Neural crest cell (in vitro differentiated cells): ENCODE results near the gene CD164. TPM values are rescaled to one million over a fixed set of nuclear protein-coding genes. Genes with fewer than 3 reads are reported as not detected.

Source experiments
- DNase-seq: peaks from one replicate; pipeline ENCODE4 v3.0.0; 2021; ENCODE audit warnings: low read depth, mixed read lengths, low spot score
- H3K27ac Mint-ChIP-seq: one replicate; pipeline ENCODE4 v1.8.0; 2021; ENCODE audit warnings: mild to moderate bottlenecking, mixed read lengths; ENCODE audit not compliant: unreplicated experiment
- H3K27me3 Mint-ChIP-seq: 2 replicates; pipeline ENCODE4 v1.8.0; 2021; ENCODE audit warnings: low read depth, mild to moderate bottlenecking, mixed read lengths
- H3K36me3 Mint-ChIP-seq: 2 replicates; pipeline ENCODE4 v1.8.0; 2021; ENCODE audit warnings: low read depth, mild to moderate bottlenecking, mixed read lengths
- H3K4me1 Mint-ChIP-seq: 2 replicates; pipeline ENCODE4 v1.8.0; 2021; ENCODE audit warnings: mixed read lengths
- H3K4me3 Mint-ChIP-seq: one replicate; pipeline ENCODE4 v1.8.0; 2021; ENCODE audit warnings: mild to moderate bottlenecking, mixed read lengths
- H3K9me3 Mint-ChIP-seq: 2 replicates; pipeline ENCODE4 v1.8.0; 2021; ENCODE audit warnings: mixed read lengths
- total RNA-seq: library from RNA; stranded (reverse); gene quantifications from 2 replicates; pipeline ENCODE4 v1.2.1, GENCODE V29; 2021
- TF ChIP-seq, protein P1 (sequence below): fragments of 200-600 bp; sonication (generic); conservative IDR thresholded peaks from 2 replicates; pipeline ENCODE4 v1.5.0; 2021; ENCODE audit warnings: antibody characterized with exemption, mild to moderate bottlenecking

Gene CD164
- total RNA-seq, 1 donor from 2014 or later: 73.1 TPM

- no peak for DNase-seq
- TF ChIP-seq, protein P1, sequence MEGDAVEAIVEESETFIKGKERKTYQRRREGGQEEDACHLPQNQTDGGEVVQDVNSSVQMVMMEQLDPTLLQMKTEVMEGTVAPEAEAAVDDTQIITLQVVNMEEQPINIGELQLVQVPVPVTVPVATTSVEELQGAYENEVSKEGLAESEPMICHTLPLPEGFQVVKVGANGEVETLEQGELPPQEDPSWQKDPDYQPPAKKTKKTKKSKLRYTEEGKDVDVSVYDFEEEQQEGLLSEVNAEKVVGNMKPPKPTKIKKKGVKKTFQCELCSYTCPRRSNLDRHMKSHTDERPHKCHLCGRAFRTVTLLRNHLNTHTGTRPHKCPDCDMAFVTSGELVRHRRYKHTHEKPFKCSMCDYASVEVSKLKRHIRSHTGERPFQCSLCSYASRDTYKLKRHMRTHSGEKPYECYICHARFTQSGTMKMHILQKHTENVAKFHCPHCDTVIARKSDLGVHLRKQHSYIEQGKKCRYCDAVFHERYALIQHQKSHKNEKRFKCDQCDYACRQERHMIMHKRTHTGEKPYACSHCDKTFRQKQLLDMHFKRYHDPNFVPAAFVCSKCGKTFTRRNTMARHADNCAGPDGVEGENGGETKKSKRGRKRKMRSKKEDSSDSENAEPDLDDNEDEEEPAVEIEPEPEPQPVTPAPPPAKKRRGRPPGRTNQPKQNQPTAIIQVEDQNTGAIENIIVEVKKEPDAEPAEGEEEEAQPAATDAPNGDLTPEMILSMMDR: no peak
- Mint-ChIP-seq H3K27ac (no peak overlapping the region), H3K9me3 (peaks cover 3% of the 10 kb centered on the region), H3K27me3 (no peaks in the 10 kb centered on the region), H3K36me3 (peaks cover 64% of the 10 kb centered on the region), H3K4me3 (no peak overlapping the region), H3K4me1 (no peaks in the 10 kb centered on the region)
Measured at GRCh38 chr6:109360281-109360680, 22.0 kb downstream of the CD164 start.

GRCh38 chr6:109359248-109359647, 23.0 kb downstream of the CD164 start:
- Mint-ChIP-seq H3K9me3 (peaks cover 3% of the 10 kb centered on the region), H3K27ac (no peak overlapping the region), H3K4me3 (no peak overlapping the region), H3K36me3 (peaks cover 58% of the 10 kb centered on the region), H3K27me3 (no peaks in the 10 kb centered on the region), H3K4me1 (no peaks in the 10 kb centered on the region)
- TF ChIP-seq, protein P1: no peak
- DNase-seq: no peak

GRCh38 chr6:109358204-109358603, 24.1 kb downstream of the CD164 start:
- Mint-ChIP-seq H3K27ac (no peak overlapping the region), H3K4me3 (no peak overlapping the region), H3K36me3 (peaks cover 49% of the 10 kb centered on the region), H3K27me3 (no peaks in the 10 kb centered on the region), H3K9me3 (no peaks in the 10 kb centered on the region), H3K4me1 (no peaks in the 10 kb centered on the region)
- TF ChIP-seq, protein P1: no peak
- DNase-seq: no peak

- no peaks in the 10 kb centered on the region for H3K9me3 Mint-ChIP-seq
- no peak overlapping the region for H3K27ac Mint-ChIP-seq
- peaks cover 38% of the 10 kb centered on the region for H3K36me3 Mint-ChIP-seq
- DNase-seq: no peak
- no peak overlapping the region for H3K4me3 Mint-ChIP-seq
- TF ChIP-seq, protein P1: no peak
- H3K27me3 Mint-ChIP-seq: no peaks in the 10 kb centered on the region
- no peaks in the 10 kb centered on the region for H3K4me1 Mint-ChIP-seq
Measured at GRCh38 chr6:109356237-109356636, 26.0 kb downstream of the CD164 start.

- no peaks in the 10 kb centered on the region for H3K4me1 Mint-ChIP-seq
- no peaks in the 10 kb centered on the region for H3K9me3 Mint-ChIP-seq
- no peak overlapping the region for H3K27ac Mint-ChIP-seq
- H3K36me3 Mint-ChIP-seq: peaks cover 12% of the 10 kb centered on the region
- no peaks in the 10 kb centered on the region for H3K27me3 Mint-ChIP-seq
- TF ChIP-seq, protein P1: no peak
- no peak for DNase-seq
- no peak overlapping the region for H3K4me3 Mint-ChIP-seq
Measured at GRCh38 chr6:109351231-109352130, 30.8 kb downstream of the CD164 start.
